Glomerular visceral epithelial cell (primary cell): Measurements from ENCODE around the gene SH3TC1.

Source experiments
- DNase-seq: peaks from one replicate; pipeline ENCODE4 v3.0.0-alpha.2; 2016; ENCODE audit errors: extremely low spot score

Gene SH3TC1

GRCh38 chr4:8276358-8277240, 77.5 kb downstream of the SH3TC1 start:
- peak; percentile 43 for DNase-seq

GRCh38 chr4:8277356-8278008, 78.4 kb downstream of the SH3TC1 start:
- DNase-seq = no peak

- DNase-seq = no peak
Measured at GRCh38 chr4:8278009-8278395, 78.9 kb downstream of the SH3TC1 start.

- DNase-seq = peak; percentile 77
Measured at GRCh38 chr4:8278421-8279287, 79.6 kb downstream of the SH3TC1 start.

- no peak for DNase-seq
Measured at GRCh38 chr4:8279321-8280157, 80.4 kb downstream of the SH3TC1 start.

- no peak for DNase-seq
Measured at GRCh38 chr4:8280158-8280875, 81.2 kb downstream of the SH3TC1 start.

- no peak for DNase-seq
Measured at GRCh38 chr4:8280876-8281440, 81.9 kb downstream of the SH3TC1 start.

GRCh38 chr4:8281519-8282133, 82.5 kb downstream of the SH3TC1 start:
- no peak for DNase-seq

- DNase-seq = no peak
Measured at GRCh38 chr4:8282134-8282641, 83.1 kb downstream of the SH3TC1 start.

GRCh38 chr4:8282742-8283141, 83.7 kb downstream of the SH3TC1 start:
- no peak for DNase-seq

- no peak for DNase-seq
Measured at GRCh38 chr4:8283161-8283560, 84.1 kb downstream of the SH3TC1 start.

- no peak for DNase-seq
Measured at GRCh38 chr4:8283631-8284121, 84.6 kb downstream of the SH3TC1 start.

GRCh38 chr4:8284391-8284790, 85.3 kb downstream of the SH3TC1 start:
- no peak for DNase-seq

- DNase-seq = no peak
Measured at GRCh38 chr4:8285143-8285975, 86.3 kb downstream of the SH3TC1 start.

- no peak for DNase-seq
Measured at GRCh38 chr4:8285976-8286718, 87.1 kb downstream of the SH3TC1 start.

GRCh38 chr4:8286719-8287342, 87.7 kb downstream of the SH3TC1 start:
- DNase-seq = no peak
